ENCODE measurements around the gene CDC42EP4. TPM values are rescaled to one million over a fixed set of nuclear protein-coding genes. Genes with fewer than 3 reads are reported as not detected.

The CDC42EP4 gene
- total RNA-seq, 1 experiment from 2014 or later = 25.8 TPM

DNA sequence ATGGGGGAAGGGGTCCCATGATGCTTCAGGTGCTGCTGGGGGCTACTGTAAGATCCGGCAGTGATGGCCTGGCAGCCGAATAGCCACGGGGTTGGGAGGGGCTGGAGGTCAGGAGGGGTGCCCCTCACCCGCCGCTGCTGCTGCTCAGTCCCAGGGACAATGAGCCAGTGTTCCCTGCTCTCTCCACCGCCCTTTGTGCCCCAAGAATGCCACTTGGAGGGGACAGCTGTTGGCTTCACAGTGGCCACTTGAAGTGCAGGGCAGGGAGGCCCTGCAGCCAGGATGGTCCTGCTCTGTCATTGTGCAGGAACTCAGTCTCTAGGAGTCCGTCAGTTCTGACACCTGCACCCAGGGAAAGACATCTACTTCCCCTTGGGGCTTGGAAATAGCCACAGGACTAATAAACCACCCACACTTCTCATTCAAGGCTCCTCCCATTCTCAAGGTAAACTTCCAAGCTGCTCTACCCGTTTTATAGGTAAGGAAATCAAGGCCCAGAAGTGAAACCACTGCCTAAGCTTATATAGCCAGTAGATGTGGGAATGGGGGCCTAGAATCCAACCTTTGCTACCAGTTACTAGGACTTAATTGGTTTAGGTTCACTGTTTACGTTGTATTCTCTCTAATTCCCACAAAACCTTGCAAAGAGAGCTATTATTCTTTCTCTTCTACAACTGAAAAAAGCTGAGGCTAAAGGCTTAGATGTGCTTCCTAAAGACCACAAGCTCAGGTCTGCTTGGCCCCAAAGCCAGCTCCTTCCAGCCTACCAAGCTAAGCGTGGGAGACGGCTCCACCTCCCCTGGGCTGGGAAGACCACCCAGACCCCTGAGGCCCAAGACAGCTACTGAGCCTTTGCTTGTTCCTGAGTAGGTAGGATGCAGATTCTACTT is 43.9 kb downstream of the CDC42EP4 start:
- Mint-ChIP-seq H3K9me3 (ENCODE audit: unreplicated experiment) (no peaks in the 10 kb centered on the region), H3K4me3 (ENCODE audit: unreplicated experiment) (no peak overlapping the region), H3K27ac (ENCODE audit: unreplicated experiment) (no peak overlapping the region), H3K36me3 (ENCODE audit: insufficient read depth, unreplicated experiment) (no peaks in the 10 kb centered on the region), H3K27me3 (ENCODE audit: insufficient read depth, unreplicated experiment) (no peaks in the 10 kb centered on the region), H3K4me1 (ENCODE audit: low read depth, unreplicated experiment) (no peaks in the 10 kb centered on the region)
- Histone ChIP-seq H3K4me3 (ENCODE audit: low read depth, low read length) (no peak overlapping the region), H3K36me3 (ENCODE audit: control insufficient read depth, insufficient read depth, low read length) (no peaks in the 10 kb centered on the region), H3K27me3 (replicated peaks; ENCODE audit: control insufficient read depth, insufficient read depth, low read length) (no peaks in the 10 kb centered on the region), H3K4me1 (no peaks in the 10 kb centered on the region), H3K9me3 (no peaks in the 10 kb centered on the region; the same call in 1 of the 2 replicates)
- BruUV-seq (replicated peaks) = no TSS peak
- TF ChIP-seq, protein P1, sequence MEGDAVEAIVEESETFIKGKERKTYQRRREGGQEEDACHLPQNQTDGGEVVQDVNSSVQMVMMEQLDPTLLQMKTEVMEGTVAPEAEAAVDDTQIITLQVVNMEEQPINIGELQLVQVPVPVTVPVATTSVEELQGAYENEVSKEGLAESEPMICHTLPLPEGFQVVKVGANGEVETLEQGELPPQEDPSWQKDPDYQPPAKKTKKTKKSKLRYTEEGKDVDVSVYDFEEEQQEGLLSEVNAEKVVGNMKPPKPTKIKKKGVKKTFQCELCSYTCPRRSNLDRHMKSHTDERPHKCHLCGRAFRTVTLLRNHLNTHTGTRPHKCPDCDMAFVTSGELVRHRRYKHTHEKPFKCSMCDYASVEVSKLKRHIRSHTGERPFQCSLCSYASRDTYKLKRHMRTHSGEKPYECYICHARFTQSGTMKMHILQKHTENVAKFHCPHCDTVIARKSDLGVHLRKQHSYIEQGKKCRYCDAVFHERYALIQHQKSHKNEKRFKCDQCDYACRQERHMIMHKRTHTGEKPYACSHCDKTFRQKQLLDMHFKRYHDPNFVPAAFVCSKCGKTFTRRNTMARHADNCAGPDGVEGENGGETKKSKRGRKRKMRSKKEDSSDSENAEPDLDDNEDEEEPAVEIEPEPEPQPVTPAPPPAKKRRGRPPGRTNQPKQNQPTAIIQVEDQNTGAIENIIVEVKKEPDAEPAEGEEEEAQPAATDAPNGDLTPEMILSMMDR (IDR thresholded peaks at IDR 0.05; ENCODE audit: insufficient read depth in 1 of 2, low read depth in 1 of 2, low read length in 1 of 2, severe bottlenecking in 1 of 2, unreplicated experiment in 1 of 2) = no peak
- ChIA-PET CTCF (interaction anchor here (0.9 kb wide), 1 partner anchor 102 kb away, joined by 4 read pairs; no protein-coding TSS in a partner anchor), POLR2A (no interaction called here)
- intact Hi-C loops (cut with micrococcal nuclease; ENCODE audit: unreplicated experiment) = no loop called here
- DNase-seq = no peak

DNA sequence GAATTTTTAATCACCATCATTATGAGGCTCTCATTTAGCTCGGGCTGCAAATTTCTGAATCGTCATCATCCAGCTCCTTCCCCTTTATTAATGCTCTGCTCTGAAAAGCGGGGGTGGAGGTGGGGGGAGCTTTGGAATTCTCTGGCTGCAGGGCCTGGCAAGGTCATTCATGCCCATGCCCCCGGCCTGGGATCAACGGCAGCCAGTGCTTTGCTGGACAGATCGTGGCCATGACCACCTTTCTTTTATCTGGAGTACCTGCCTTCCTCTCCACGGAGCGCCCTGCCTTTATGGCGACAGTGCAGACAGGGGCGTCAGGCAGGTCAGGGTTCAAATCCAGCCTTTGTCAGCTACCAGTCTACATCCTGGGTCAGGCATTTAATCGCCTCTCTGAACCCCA is 45.0 kb downstream of the CDC42EP4 start:
- H3K36me3 Mint-ChIP-seq (ENCODE audit: insufficient read depth, unreplicated experiment) = no peaks in the 10 kb centered on the region

More for the DNA sequence above, 45.0 kb downstream of the CDC42EP4 start:
- ChIA-PET CTCF (interaction anchor here (1.6 kb wide), 1 partner anchor 44 kb away, joined by 4 read pairs; no protein-coding TSS in a partner anchor), POLR2A (no interaction called here)
- Mint-ChIP-seq H3K27me3 (ENCODE audit: insufficient read depth, unreplicated experiment) (no peaks in the 10 kb centered on the region), H3K4me3 (ENCODE audit: unreplicated experiment) (no peak overlapping the region), H3K4me1 (ENCODE audit: low read depth, unreplicated experiment) (no peaks in the 10 kb centered on the region), H3K27ac (ENCODE audit: unreplicated experiment) (no peak overlapping the region), H3K9me3 (ENCODE audit: unreplicated experiment) (no peaks in the 10 kb centered on the region)
- intact Hi-C loops (cut with micrococcal nuclease; ENCODE audit: unreplicated experiment) = no loop called here
- Histone ChIP-seq H3K36me3 (ENCODE audit: control insufficient read depth, insufficient read depth, low read length) (no peaks in the 10 kb centered on the region), H3K9me3 (no peaks in the 10 kb centered on the region; the same call in 1 of the 2 replicates), H3K27me3 (replicated peaks; ENCODE audit: control insufficient read depth, insufficient read depth, low read length) (no peaks in the 10 kb centered on the region), H3K4me1 (no peaks in the 10 kb centered on the region), H3K4me3 (ENCODE audit: low read depth, low read length) (no peak overlapping the region)
- TF ChIP-seq, protein P1 (IDR thresholded peaks at IDR 0.05; ENCODE audit: insufficient read depth in 1 of 2, low read depth in 1 of 2, low read length in 1 of 2, severe bottlenecking in 1 of 2, unreplicated experiment in 1 of 2) = no peak
- no peak for DNase-seq
- no TSS peak for BruUV-seq (replicated peaks)

Data from Caco-2 (cell line).